Central memory CD4-positive, alpha-beta T cell (primary cell): ENCODE results near the gene BCAS2.
"Not testable (repeated sequence)": the region's sequence is repeated elsewhere in the genome, so short reads cannot be mapped to it uniquely, and the experiment has no call there.

Experiments
- DNase-seq: peaks from one replicate; pipeline ENCODE4 v3.0.0; 2022
- total RNA-seq, 3 experiments: gene quantifications; one replicate each; lab custom pipeline; 2026; lab: John Stamatoyannopoulos, UW

BCAS2 gene
- 52.3 to 96.5 (median 87.9) reads per million in 3 experiments for total RNA-seq

DNA sequence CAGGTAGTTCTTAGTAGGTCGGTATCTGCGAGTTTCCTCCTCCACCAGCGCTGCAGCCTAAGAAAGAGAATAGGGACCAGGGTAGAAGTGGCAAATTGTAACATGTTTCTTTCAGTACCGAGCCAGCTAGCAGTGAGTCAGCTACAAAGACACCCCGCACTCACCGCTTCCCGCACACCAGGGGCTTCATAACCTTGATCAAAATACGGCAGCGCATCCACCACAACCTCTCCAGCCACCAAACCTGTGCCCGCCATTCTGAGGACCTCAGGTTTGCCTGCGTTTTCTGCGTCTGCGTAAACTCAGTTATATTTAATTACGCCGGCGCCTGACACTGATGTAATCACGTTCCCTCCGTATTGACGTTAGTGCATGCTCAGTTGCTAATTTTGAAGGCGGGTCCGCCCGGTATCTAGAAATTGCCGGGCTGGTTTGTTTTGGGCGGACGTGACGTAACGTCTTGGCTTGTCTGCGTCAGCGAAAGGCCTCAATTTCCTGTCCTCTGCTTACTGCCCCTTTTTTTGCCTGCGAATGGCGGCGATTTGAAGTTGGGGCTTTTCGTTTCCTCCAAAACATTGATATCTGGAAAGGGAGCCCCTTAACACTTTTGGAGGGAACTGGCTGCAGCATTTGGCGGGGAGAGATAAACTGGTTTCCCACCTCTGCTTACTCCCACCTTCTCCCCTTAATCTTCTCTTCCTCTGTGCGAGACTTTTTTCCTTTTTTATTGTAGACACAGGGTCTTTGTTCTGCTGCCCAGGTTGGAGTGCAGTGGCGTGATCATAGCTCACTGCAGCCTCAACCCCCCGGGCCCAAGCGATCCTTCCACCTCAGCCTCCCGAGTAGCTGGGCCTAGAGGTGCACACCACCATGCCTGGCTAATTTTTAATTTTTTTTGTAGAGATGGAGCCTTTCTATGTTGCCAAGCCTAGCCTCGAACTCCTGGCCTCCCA is at the start of gene BCAS2:
Gene BCAS2, minus strand, starts transcription at position 281 of the 953 bp plus-strand sequence. Its CDS starts 24 bp downstream, at position 257.
- DNase-seq: peak; percentile 98

- DNase-seq: no peak
These were observed 45.7 kb upstream of the BCAS2 start for GRCh38 chr1:114627107-114627506.

- no peak for DNase-seq
These were observed 41.9 kb upstream of the BCAS2 start for GRCh38 chr1:114623364-114623763.

GRCh38 chr1:114620419-114620818 is 39.0 kb upstream of the BCAS2 start:
- no peak for DNase-seq

GRCh38 chr1:114618606-114619005 is 37.2 kb upstream of the BCAS2 start:
- DNase-seq: no peak

DNA sequence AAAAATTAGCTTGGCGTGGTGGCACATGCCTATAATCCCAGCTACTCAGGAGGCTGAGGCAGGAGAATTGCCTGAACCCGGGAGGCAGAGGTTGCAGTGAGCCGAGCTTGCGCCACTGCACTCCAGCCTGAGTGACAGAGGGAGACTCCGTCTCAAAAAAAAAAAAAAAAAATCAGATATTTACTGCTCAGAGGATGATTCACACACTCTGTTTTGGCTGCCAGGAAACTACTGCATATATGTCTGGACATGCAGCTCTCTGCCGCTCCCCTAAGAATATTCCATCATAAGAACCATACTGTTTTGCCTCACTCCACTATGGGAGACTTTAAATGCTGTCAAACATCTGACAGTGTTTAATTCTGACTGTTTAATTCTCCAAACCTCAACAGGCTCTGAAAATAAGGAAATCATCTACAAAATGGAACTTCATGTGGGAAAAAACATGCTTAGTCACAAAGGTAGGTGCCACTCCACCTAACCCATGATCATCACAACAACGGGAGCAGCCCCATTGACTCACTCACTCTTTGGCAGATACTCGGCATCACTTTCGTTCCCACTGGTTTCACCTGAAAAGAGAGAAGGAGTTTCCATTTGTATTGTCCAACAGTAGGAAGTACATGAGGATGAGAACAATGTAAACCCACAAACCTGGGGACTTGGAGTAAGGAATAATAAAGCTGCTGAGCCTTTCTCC is 29.3 kb upstream of the BCAS2 start:
- DNase-seq: no peak

- no peak for DNase-seq
These were observed 28.4 kb upstream of the BCAS2 start for GRCh38 chr1:114609826-114610225.

GRCh38 chr1:114609026-114609425 is 27.6 kb upstream of the BCAS2 start:
- no peak for DNase-seq

DNA sequence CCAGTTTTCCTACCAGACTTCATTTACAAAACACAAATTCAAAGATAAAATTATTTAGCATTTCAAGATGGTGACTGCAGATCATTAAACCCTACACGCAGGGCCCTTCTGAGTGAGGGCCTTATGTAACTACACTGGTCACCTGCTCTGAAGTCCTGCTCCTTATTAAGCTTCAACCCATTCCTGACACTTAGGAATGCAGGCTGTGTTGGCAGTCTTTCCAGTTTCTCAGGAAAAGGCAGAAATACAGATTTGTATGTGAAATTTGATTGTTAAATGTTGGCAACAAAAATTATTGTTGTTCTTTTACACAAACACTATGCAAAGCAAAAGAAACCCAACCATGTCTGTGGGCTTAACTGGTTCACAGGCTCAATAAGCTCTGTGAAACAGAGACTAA is 25.8 kb upstream of the BCAS2 start:
- DNase-seq: no peak

GRCh38 chr1:114597949-114598348 is 16.5 kb upstream of the BCAS2 start:
- no peak for DNase-seq

GRCh38 chr1:114595602-114596001 is 14.2 kb upstream of the BCAS2 start:
- DNase-seq: no peak

DNA sequence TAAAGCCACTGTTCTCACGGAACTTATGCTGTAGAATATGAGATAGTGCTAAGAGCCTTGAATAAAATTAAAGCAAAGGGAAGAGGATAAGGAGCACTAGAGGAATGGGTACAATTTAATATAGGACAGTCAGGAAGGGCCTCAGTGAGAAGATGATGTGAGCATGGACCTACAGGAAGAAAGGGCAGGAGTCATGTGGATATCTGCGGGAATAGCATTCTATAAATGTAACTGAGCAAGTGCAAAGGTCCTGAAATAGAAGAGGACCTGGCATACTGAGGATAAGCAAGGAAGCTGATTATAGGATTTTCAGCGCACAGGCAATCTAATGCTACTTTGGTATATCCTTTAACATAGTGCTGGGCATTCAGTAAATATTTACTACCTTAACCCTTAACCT is 12.6 kb upstream of the BCAS2 start:
- DNase-seq: no peak

DNA sequence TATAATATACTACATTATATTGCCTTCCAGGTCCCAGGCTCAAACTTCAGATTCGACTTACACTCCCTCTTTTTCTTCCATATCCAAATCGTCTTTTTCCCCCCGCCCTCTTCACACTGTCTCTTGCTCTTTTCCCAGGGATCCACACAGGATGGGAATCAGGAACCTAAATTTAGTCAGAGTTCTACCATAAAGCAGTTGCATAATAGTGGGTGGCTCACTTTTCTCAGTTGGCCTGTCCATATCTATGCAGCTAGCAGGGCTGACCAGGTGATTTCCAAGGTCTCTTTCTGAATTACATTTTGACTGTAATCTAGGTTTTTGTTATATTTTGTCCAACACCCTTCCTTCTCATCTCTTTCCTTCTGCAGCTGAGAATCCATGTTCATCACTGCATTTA is 7.7 kb upstream of the BCAS2 start:
- DNase-seq: no peak

DNA sequence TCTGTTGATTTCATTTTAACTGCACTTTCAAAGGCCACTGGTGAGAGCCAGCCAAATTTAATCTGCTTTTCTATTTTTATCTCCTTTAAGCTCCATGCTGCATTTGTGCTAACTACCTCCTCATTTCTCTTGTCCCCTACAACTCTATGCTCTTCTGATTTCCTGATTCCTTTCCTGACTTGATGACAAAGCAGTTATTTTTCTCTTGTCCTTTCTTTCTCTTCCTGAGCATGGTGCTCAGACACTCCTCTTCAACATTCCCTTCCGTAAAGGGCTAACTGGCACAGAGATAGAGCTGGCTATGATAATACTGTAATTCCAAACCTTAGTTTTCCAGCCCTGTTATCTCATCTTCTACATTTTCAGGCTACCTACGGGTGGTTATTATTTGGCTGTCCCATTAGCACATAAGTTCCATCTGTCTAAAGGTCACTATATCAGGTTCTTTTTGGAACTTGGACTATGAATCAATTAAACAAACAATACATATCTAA is 6.8 kb upstream of the BCAS2 start:
- DNase-seq: no peak

- DNase-seq: no peak
These were observed 6.0 kb upstream of the BCAS2 start for GRCh38 chr1:114587203-114587991.

DNA sequence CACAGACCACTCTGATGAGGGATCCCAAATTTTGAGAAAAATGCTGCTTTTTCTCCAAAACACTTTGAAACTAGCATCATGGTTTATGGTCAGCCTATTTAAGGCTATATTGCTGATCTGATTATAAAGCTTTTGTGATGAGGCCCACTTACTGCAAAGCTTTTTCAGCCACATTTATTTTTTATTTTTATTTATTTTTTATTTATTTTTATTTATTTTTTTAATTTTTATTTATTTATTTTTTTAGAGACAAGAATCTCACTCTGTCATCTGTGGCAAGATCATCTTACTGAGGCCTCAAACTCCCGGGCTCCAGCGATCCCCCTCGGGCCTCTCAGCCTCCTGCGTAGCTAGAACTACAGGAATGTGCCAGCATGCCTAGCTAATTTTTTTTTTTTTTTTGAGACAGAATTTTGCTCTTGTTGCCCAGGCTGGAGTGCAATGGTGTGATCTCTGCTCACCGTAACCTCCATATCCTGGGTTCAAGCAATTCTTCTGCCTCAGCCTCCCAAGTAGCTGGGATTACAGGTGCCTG is 5.2 kb upstream of the BCAS2 start:
- DNase-seq: no peak

DNA sequence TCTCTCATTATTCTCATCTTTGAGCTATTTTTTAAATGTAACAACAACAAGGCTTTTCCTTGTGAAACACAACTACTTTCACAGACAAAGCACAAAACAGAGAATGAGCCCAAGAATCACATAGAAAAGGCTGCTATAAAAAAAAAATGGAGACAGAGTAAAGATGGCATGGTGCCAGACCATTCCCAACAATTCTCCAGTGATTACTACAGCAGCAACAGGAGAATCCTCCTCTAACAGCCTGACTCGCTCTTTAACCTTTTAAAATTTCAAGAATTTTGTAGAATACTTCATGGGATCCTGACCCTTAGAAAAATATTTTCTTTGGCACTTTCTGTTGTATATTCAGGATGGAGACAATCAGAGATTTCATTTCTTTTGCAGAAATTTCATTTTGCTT is 3.8 kb upstream of the BCAS2 start:
- no peak for DNase-seq

DNA sequence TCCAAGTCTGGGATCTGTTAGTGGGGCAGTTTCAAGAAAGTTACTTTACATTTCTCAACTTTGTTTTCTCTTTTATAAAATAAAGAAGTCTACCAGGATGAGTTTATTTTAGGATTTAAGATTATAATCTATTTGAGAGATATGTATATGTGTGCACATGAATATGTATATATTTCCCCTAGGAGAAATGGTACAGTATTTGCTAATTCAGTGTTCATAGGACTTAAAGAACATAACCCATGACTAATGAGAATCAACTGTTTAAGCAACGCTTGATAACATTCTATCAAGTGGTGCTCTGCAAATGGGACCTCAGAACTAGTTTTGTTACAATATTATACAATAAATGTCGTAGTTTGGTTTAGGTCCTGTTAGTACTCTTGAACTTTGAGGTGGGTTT is 7.0 kb downstream of the BCAS2 start:
- DNase-seq: no peak

DNA sequence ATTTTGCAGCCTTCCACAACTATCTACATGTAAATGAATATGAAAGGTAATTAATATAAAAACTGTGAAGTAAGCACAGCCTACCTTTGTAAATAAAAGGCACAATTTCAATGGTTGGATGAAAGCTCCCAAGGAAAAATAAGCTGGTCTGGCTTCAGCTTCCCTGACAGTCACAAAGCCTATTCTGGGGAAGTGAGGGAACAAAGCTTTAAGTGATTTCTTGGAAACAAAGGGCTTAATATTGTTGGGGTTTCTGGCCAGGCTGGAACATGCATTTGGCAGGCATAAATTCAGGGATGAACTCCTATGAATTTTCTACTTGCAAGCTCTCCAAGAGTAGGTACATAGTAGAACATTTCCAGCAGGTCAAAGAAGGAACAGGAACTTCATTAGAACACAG is 17.3 kb downstream of the BCAS2 start:
- DNase-seq: no peak

DNA sequence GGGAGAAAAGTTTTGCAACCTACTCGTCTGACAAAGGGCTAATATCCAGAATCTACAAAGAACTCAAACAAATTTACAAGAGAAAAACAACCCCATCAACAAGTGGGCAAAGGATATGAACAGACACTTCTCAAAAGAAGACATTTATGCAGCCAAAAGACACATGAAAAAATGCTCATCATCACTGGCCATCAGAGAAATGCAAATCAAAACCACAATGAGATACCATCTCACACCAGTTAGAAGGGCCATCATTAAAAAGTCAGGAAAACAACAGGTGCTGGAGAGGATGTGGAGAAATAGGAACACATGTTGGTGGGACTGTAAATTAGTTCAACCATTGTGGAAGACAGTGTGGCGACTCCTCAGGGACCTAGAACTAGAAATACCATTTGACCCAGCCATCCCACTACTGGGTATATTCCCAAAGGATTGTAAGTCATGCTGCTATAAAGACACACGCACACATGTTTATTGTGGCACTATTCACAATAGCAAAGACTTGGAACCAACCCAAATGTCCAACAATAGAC is 18.4 kb downstream of the BCAS2 start:
- DNase-seq: not testable (repeated sequence)

GRCh38 chr1:114561333-114561732 is 20.1 kb downstream of the BCAS2 start:
- no peak for DNase-seq

GRCh38 chr1:114559356-114559755 is 22.1 kb downstream of the BCAS2 start:
- no peak for DNase-seq
